ENCODE data around the gene SPACA6.

DNA sequence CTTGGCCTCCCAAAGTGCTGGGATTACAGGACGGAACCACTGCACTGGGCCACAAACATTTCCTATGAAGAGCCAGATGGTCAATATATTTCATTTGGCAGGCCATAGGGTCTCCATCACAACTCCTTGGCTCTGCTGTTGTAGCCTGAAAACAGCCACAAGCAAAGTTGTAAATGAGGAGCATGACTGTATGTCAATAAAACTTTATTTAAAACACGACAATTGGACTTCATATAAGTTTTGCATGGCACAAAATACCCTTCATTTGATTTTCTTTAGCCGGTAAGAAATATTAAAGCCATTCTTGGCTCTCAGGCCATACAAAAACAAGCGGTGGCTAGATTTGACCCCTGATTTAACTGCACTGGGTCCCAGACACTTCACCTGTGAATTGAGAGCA lies 61.6 kb downstream of the SPACA6 start:
- no peak for TF ChIP-seq EZH2 (IDR thresholded peaks at IDR 0.05; ENCODE audit: low read depth)
- TF ChIP-seq, protein P1, sequence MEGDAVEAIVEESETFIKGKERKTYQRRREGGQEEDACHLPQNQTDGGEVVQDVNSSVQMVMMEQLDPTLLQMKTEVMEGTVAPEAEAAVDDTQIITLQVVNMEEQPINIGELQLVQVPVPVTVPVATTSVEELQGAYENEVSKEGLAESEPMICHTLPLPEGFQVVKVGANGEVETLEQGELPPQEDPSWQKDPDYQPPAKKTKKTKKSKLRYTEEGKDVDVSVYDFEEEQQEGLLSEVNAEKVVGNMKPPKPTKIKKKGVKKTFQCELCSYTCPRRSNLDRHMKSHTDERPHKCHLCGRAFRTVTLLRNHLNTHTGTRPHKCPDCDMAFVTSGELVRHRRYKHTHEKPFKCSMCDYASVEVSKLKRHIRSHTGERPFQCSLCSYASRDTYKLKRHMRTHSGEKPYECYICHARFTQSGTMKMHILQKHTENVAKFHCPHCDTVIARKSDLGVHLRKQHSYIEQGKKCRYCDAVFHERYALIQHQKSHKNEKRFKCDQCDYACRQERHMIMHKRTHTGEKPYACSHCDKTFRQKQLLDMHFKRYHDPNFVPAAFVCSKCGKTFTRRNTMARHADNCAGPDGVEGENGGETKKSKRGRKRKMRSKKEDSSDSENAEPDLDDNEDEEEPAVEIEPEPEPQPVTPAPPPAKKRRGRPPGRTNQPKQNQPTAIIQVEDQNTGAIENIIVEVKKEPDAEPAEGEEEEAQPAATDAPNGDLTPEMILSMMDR (conservative IDR thresholded peaks at IDR 0.05): no peak

Data from PC-9 (cell line).